ENCODE measurements around the gene A3GALT2.

The A3GALT2 gene

DNA sequence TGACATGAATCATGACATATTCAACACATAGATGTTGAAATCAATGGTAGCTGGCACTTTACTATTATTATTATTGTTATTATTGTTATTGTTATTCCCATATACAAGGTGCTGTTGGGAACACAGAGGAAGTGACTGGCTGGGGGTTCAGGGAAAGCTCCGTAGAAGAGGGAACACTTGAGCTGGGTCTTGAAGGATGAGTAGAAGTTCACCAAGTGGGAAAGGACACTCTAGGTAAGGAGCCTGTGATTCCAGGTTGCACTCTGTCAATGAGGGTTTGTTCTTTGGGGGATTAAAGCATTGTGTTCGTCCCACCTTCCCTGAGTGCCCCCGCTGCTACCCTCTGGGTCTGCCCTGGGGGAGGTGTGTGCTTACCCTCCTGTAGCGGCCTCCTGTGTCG, 50.5 kb downstream of the A3GALT2 start:
- no peak overlapping the region for H3K4me3 ChIP-seq (ENCODE audit: low read length)
- H3K9me3 ChIP-seq (ENCODE audit: control insufficient read depth, insufficient read depth, low read length) = no peaks in the 10 kb centered on the region
- no peaks in the 10 kb centered on the region for H3K79me2 ChIP-seq (ENCODE audit: control insufficient read depth, low read length)
- H3K27ac ChIP-seq (ENCODE audit: low read depth, low read length) = no peak overlapping the region
- H3K9me2 ChIP-seq (replicated peaks; ENCODE audit: control insufficient read depth, low read length) = no peaks in the 10 kb centered on the region
- H3K36me3 ChIP-seq (ENCODE audit: control insufficient read depth, low read length) = no peaks in the 10 kb centered on the region
- TF ChIP-seq EZH2phosphoT487 (IDR thresholded peaks at IDR 0.05; ENCODE audit: borderline replicate concordance, low read length) (no peak), CTCF (IDR thresholded peaks at IDR 0.05; ENCODE audit: low read depth, low read length, poor library complexity, severe bottlenecking) (no peak)
- H3K4me1 ChIP-seq (ENCODE audit: control insufficient read depth, low read length) = peaks cover 4% of the 10 kb centered on the region; the same call in 1 of the 2 replicates
- H3F3A ChIP-seq (ENCODE audit: control insufficient read depth, insufficient read depth) = no peaks in the 10 kb centered on the region
- no peaks in the 10 kb centered on the region for H4K20me1 ChIP-seq (ENCODE audit: control insufficient read depth, insufficient read depth, low read depth, low read length)
- no peaks in the 10 kb centered on the region for H3K27me3 ChIP-seq (ENCODE audit: control insufficient read depth, low read length)
- H3K4me2 ChIP-seq (ENCODE audit: low read length) = no peak overlapping the region

DNA sequence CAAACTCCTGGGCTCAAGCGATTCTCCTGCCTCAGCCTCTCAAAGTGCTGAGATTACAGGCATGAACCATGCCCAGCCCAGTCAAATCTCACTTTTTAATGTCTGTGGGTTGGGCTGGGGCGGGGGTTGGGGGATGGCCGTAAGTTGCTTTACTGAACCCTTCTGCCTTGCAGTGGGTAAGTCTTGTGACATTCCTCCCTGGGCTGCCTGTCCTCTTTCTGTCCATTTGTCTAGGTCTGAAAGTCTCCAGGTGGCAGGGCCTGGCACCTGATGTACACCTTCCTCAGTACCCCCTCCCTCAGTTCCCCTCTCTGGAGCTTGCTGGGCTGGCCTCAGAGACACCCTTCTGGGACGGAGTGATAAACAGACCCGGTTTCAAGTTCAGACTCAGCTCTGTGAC, 51.3 kb downstream of the A3GALT2 start:
- no peak overlapping the region for H3K27ac ChIP-seq (ENCODE audit: low read depth, low read length)
- no peaks in the 10 kb centered on the region for H4K20me1 ChIP-seq (ENCODE audit: control insufficient read depth, insufficient read depth, low read depth, low read length)

DNA sequence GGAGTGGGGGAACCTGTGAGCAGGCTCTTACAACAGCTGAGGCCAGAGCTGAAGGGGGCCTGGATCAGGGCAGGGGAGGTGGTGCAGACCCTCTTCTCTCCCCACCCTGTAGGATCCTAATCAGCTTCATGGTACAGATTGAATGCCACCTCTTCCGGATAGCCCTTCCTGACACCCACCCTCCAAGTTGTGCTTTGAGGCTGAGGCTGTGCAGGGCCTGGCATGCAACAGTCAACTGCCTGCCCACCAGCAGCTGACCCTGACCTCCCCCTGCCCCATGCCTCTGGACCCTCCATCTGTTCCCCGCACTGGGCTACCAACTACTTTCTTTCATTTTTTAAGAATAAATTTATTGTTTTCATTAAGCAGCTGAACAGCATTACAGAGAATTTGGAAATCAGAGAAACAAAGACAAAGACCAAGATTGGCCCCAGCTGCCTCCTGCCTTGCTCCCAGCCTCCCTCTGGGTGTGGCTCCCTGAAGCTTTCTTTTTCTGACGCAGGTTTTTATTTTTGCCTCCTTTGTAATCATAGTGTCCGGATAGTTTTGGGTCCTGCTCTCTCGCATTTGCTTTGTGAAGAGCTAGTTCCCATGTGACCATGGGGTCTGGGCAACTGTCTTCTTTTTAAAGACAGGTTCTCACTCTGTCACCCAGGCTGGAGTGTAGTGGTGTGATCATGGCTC, 51.8 kb downstream of the A3GALT2 start:
- Histone ChIP-seq H3K9me3 (ENCODE audit: control insufficient read depth, insufficient read depth, low read length) (no peaks in the 10 kb centered on the region), H3K4me3 (ENCODE audit: low read length) (no peak overlapping the region), H3K9me2 (replicated peaks; ENCODE audit: control insufficient read depth, low read length) (no peaks in the 10 kb centered on the region), H3K4me2 (ENCODE audit: low read length) (no peak overlapping the region), H3K27ac (ENCODE audit: low read depth, low read length) (no peak overlapping the region), H3K79me2 (ENCODE audit: control insufficient read depth, low read length) (no peaks in the 10 kb centered on the region), H3F3A (ENCODE audit: control insufficient read depth, insufficient read depth) (no peaks in the 10 kb centered on the region), H3K36me3 (ENCODE audit: control insufficient read depth, low read length) (no peaks in the 10 kb centered on the region), H3K4me1 (ENCODE audit: control insufficient read depth, low read length) (no peaks in the 10 kb centered on the region), H3K27me3 (ENCODE audit: control insufficient read depth, low read length) (no peaks in the 10 kb centered on the region), H4K20me1 (ENCODE audit: control insufficient read depth, insufficient read depth, low read depth, low read length) (no peaks in the 10 kb centered on the region)
- no peak for TF ChIP-seq CTCF (IDR thresholded peaks at IDR 0.05; ENCODE audit: low read depth, low read length, poor library complexity, severe bottlenecking)
- no peak for TF ChIP-seq EZH2phosphoT487 (IDR thresholded peaks at IDR 0.05; ENCODE audit: borderline replicate concordance, low read length)

More for the DNA sequence above, 51.3 kb downstream of the A3GALT2 start:
- Histone ChIP-seq H3K9me2 (replicated peaks; ENCODE audit: control insufficient read depth, low read length) (no peaks in the 10 kb centered on the region), H3K4me1 (ENCODE audit: control insufficient read depth, low read length) (peaks cover 4% of the 10 kb centered on the region; the same call in 1 of the 2 replicates), H3K27me3 (ENCODE audit: control insufficient read depth, low read length) (no peaks in the 10 kb centered on the region), H3K4me3 (ENCODE audit: low read length) (no peak overlapping the region), H3K36me3 (ENCODE audit: control insufficient read depth, low read length) (no peaks in the 10 kb centered on the region), H3F3A (ENCODE audit: control insufficient read depth, insufficient read depth) (no peaks in the 10 kb centered on the region), H3K79me2 (ENCODE audit: control insufficient read depth, low read length) (no peaks in the 10 kb centered on the region), H3K9me3 (ENCODE audit: control insufficient read depth, insufficient read depth, low read length) (no peaks in the 10 kb centered on the region), H3K4me2 (ENCODE audit: low read length) (no peak overlapping the region)
- TF ChIP-seq CTCF (IDR thresholded peaks at IDR 0.05; ENCODE audit: low read depth, low read length, poor library complexity, severe bottlenecking) = no peak
- TF ChIP-seq EZH2phosphoT487 (IDR thresholded peaks at IDR 0.05; ENCODE audit: borderline replicate concordance, low read length) = no peak
